Astrocyte (in vitro differentiated cells and primary cell): Measurements from ENCODE around the gene SLC25A13.

Experiments
- EZH2 ChIP-seq: IDR thresholded peaks from 2 replicates; pipeline ENCODE4 v1.6.1; 2012; ENCODE audit warnings: mild to moderate bottlenecking, low read length, inconsistent platforms; ENCODE audit not compliant: insufficient read depth
- TF ChIP-seq, protein P1 (sequence below): IDR thresholded peaks from 2 replicates; pipeline ENCODE4 v1.5.1; 2011; ENCODE audit warnings: low read depth, mild to moderate bottlenecking, inconsistent platforms, low read length, moderate library complexity; ENCODE audit not compliant: insufficient read depth

DNA sequence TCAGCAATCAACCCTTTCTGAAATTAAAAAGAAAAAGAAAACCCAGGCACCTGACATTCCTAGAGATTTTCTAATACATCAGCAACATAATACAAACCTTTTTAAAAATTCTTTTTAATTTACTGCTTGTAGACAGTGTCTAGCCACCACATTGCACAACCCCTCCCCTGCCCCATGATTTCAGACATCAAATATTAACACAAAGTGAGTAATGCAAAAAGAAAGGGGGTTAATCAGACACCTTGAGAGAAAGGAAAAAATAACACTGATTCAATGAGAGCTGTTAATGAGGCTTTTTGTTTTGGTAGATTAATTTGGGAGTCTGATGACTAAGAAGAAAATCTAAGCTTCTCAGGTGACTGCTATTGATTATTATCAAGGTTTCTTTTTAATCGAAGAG is 55.3 kb downstream of the SLC25A13 start:
- TF ChIP-seq, protein P1, sequence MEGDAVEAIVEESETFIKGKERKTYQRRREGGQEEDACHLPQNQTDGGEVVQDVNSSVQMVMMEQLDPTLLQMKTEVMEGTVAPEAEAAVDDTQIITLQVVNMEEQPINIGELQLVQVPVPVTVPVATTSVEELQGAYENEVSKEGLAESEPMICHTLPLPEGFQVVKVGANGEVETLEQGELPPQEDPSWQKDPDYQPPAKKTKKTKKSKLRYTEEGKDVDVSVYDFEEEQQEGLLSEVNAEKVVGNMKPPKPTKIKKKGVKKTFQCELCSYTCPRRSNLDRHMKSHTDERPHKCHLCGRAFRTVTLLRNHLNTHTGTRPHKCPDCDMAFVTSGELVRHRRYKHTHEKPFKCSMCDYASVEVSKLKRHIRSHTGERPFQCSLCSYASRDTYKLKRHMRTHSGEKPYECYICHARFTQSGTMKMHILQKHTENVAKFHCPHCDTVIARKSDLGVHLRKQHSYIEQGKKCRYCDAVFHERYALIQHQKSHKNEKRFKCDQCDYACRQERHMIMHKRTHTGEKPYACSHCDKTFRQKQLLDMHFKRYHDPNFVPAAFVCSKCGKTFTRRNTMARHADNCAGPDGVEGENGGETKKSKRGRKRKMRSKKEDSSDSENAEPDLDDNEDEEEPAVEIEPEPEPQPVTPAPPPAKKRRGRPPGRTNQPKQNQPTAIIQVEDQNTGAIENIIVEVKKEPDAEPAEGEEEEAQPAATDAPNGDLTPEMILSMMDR, result no peak
- TF ChIP-seq EZH2, result no peak
